ENCODE measurements around the gene TPCN1.
"Not testable (repeated sequence)": the region's sequence is repeated elsewhere in the genome, so short reads cannot be mapped to it uniquely, and the experiment has no call there.

TPCN1 gene

GRCh38 chr12:113197518-113198077, 23.7 kb upstream of the TPCN1 start:
- no peaks in the 10 kb centered on the region for H3K27me3 ChIP-seq (ENCODE audit: control insufficient read depth, insufficient read depth, low read length)
- H3K4me3 ChIP-seq (ENCODE audit: low read length): no peak overlapping the region
- peaks cover 3% of the 10 kb centered on the region for H3K36me3 ChIP-seq (ENCODE audit: insufficient read depth, low read length)
- H3K4me2 ChIP-seq (ENCODE audit: low read length): no peak overlapping the region
- no peak overlapping the region for H3K9ac ChIP-seq (ENCODE audit: low read depth, low read length)
- no peaks in the 10 kb centered on the region for H3K9me3 ChIP-seq (replicated peaks; ENCODE audit: low read length)
- peaks cover 31% of the 10 kb centered on the region for H3K4me1 ChIP-seq (ENCODE audit: control insufficient read depth, insufficient read depth, low read length)

DNA sequence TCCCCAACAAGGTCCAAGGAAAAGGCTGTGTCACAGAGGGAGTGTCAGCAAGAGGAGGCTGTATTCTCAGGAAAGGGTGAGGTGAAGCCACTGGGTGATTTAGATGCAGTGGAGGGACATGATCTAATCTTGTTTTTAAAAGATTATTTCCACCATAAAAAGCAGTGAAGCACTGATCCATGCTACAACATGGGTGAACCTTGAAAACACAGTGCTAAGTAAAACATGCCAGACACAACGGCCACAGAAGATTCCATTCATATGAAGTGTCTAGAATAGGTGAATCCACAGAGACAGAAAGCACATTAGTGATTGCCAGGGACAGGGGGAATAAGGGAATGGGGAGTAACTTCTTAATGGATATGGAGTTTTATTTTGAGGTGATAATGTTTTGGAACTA, 23.0 kb upstream of the TPCN1 start:
- Histone ChIP-seq H3K36me3 (ENCODE audit: insufficient read depth, low read length) (no peaks in the 10 kb centered on the region), H3K4me2 (ENCODE audit: low read length) (no peak overlapping the region), H3K9me3 (replicated peaks; ENCODE audit: low read length) (no peaks in the 10 kb centered on the region), H3K4me1 (ENCODE audit: control insufficient read depth, insufficient read depth, low read length) (peaks cover 31% of the 10 kb centered on the region), H3K4me3 (ENCODE audit: low read length) (no peak overlapping the region), H3K27me3 (ENCODE audit: control insufficient read depth, insufficient read depth, low read length) (no peaks in the 10 kb centered on the region), H3K9ac (ENCODE audit: low read depth, low read length) (no peak overlapping the region)

DNA sequence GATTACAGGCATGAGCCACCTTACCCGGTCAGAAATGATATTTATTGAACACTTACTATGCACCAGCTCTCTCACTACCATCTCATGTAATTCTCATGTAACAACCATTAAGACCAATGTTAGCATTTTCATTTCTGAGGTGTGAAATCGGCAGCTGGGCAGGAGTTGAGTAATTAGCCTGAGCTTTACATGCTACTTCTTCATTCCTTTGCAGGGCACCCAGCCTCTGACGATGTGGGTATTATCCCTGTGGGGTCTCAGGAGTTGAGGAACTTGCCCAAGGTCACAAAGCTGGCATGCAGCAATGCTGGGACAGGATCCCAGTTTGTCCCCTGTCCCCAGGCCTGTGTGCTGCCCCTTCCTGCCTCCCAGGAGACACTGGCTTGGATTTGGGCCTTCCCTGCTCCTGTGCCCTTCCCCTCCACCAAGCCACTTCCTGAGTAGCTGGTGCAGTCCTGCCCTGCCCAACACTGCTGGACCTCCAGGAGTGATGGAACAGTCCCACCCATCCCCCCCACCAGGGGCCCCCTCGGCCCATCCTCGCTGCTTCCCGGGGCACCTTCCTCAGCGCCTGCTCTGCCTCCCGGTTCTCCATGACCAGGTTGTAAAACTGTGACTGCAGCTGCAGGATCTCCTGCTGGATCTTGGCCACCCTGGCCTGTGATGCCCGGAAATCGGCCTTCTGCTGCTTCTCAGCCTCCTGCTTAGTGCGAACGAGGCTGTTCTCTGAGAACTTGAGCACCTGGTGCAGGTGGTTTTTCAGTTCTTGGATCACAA, 21.1 kb upstream of the TPCN1 start:
- no peak overlapping the region for H3K9ac ChIP-seq (ENCODE audit: low read depth, low read length)
- H3K4me3 ChIP-seq (ENCODE audit: low read length): no peak overlapping the region
- no peaks in the 10 kb centered on the region for H3K9me3 ChIP-seq (replicated peaks; ENCODE audit: low read length)
- peaks cover 12% of the 10 kb centered on the region for H3K4me1 ChIP-seq (ENCODE audit: control insufficient read depth, insufficient read depth, low read length)
- H3K27me3 ChIP-seq (ENCODE audit: control insufficient read depth, insufficient read depth, low read length): no peaks in the 10 kb centered on the region
- no peak overlapping the region for H3K4me2 ChIP-seq (ENCODE audit: low read length)
- no peaks in the 10 kb centered on the region for H3K36me3 ChIP-seq (ENCODE audit: insufficient read depth, low read length)

DNA sequence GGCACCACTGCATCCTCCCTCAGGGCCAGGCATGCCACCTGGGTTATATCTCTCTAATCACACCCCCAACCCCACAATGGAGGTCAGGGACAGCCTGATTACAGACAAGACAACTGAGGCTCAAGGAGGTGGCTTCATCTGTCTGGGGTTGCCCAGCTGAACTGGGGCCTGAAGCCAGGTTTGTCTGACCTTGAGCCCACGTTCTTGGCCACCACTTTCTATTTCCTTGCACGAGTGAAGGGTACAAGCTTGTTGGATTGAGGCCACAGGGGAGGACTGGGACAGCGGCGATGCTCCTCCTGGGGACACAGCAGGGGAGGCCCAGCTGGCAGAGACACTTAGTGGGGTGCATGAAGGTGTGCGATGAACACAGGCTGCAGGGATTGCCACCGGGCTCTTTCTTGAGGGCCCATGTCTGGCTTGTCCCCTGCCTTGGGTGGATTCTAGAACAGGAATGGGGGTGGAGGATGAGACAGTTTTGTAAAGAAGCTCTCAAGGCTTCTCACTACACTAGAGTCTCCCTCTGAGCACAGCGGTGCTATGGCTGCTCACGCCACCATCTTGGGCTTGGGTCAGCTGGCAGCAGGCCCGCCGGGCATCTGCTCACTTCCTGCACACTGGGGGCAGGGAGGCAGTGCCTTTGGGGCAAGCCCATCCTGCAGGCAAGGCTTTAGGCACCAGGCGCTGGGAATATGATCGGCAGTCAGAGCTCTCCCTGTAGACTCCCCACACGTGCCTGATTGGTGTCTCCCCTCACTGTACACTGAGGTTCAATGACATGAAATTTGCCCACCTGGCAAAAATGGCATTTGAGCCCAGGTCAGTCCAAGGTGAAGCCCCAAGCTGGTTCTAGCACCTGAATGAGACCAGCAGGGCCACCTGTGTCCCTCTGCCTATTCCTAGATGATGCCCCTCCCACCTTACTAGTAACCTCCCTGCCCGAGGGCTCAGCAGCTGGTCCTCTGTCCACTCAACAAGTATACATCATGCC, 19.8 kb upstream of the TPCN1 start:
- Histone ChIP-seq H3K4me3 (ENCODE audit: low read length) (no peak overlapping the region), H3K9ac (ENCODE audit: low read depth, low read length) (no peak overlapping the region), H3K27me3 (ENCODE audit: control insufficient read depth, insufficient read depth, low read length) (no peaks in the 10 kb centered on the region), H3K9me3 (replicated peaks; ENCODE audit: low read length) (no peaks in the 10 kb centered on the region), H3K4me1 (ENCODE audit: control insufficient read depth, insufficient read depth, low read length) (peaks cover 5% of the 10 kb centered on the region), H3K36me3 (ENCODE audit: insufficient read depth, low read length) (no peaks in the 10 kb centered on the region), H3K4me2 (ENCODE audit: low read length) (no peak overlapping the region)

DNA sequence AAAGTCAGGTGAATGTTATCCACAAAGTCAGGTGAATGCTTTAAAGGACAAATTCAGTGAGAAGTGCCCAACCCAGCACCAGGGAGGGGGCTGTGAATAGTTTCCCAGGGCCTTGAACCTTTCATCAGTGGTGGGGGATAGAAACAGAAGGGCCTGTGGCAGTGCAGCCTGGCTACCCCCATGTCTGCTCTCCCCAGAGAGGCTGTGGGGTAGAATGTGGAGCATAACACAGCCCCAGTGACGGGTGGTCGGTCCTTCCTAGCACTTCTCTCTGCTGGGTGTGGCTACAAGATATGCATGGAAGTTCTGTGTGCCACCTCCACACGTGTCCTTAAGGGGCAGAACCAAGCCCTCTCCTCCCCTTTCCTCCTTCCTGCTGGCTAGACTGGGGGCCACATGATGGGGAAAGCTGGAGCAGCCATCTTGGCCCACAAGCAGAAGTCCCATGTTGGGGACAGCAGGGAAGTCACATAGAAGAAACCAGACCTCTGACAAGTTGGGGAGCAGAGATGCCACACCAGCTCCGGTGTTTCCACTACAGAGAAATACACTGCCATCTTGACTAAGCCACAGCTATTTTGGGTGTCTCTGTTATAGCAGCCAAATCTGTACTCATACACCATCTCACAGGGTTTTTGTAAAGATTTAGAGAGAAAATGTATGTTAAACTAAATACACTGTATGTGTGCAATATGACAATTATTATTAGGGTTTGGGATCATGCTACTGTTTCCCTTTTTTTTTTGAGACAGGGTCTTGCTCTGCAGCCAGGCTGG, 18.8 kb upstream of the TPCN1 start:
- H3K4me2 ChIP-seq (ENCODE audit: low read length): no peak overlapping the region
- H3K36me3 ChIP-seq (ENCODE audit: insufficient read depth, low read length): no peaks in the 10 kb centered on the region
- H3K27me3 ChIP-seq (ENCODE audit: control insufficient read depth, insufficient read depth, low read length): no peaks in the 10 kb centered on the region
- H3K9ac ChIP-seq (ENCODE audit: low read depth, low read length): no peak overlapping the region
- no peak overlapping the region for H3K4me3 ChIP-seq (ENCODE audit: low read length)
- no peaks in the 10 kb centered on the region for H3K9me3 ChIP-seq (replicated peaks; ENCODE audit: low read length)
- peaks cover 5% of the 10 kb centered on the region for H3K4me1 ChIP-seq (ENCODE audit: control insufficient read depth, insufficient read depth, low read length)

DNA sequence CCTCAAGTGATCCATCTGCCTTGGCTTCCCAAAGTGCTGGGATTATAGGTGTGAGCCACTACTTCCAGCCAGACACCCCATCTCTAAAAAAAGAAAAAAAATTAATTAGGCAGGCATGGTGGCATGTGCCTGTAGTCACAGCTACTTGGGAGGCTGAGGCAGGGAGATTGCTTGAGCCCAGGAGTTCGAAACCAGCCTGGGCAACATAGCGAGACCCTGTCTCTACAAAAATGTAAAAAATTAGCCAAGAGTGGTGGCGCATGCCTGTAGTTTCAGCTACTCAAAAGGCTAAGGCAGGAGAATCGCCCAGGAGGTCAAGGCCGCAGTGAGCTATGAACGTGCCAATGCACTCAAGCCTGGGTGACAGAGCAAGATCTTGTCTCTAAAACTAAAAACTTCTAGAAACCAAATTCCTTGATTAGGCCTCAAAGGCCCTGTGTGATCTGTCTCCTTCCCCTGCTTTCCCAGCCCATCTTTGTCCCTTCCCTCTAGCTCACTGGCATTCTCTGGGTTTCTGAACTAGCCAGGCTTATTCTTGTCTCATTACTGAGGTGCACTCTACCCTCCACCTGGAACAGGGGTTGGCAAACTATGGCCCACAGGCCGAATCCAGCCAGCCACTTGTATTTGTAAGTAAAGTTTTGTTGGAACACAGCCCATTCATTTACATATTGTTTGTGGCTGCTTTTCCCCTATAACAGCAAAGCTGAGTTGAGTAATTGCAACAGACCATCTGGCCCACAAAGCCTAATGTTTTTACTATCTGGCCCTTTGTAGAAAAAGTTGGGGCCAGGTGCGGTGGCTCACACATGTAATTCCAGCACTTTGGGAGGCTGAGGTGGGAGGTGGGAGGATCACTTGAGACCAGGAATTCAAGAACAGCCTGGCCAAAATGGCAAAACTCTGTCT, 17.2 kb upstream of the TPCN1 start:
- Histone ChIP-seq H3K27me3 (ENCODE audit: control insufficient read depth, insufficient read depth, low read length) (no peaks in the 10 kb centered on the region), H3K36me3 (ENCODE audit: insufficient read depth, low read length) (no peaks in the 10 kb centered on the region), H3K9ac (ENCODE audit: low read depth, low read length) (no peak overlapping the region), H3K4me3 (ENCODE audit: low read length) (no peak overlapping the region), H3K4me2 (ENCODE audit: low read length) (no peak overlapping the region), H3K9me3 (replicated peaks; ENCODE audit: low read length) (no peaks in the 10 kb centered on the region), H3K4me1 (ENCODE audit: control insufficient read depth, insufficient read depth, low read length) (peaks cover 6% of the 10 kb centered on the region)

- no peaks in the 10 kb centered on the region for H3K27me3 ChIP-seq (ENCODE audit: control insufficient read depth, insufficient read depth, low read length)
- no peaks in the 10 kb centered on the region for H3K36me3 ChIP-seq (ENCODE audit: insufficient read depth, low read length)
- H3K4me1 ChIP-seq (ENCODE audit: control insufficient read depth, insufficient read depth, low read length): peaks cover 6% of the 10 kb centered on the region
- H3K4me2 ChIP-seq (ENCODE audit: low read length): no peak overlapping the region
- no peak overlapping the region for H3K9ac ChIP-seq (ENCODE audit: low read depth, low read length)
- H3K4me3 ChIP-seq (ENCODE audit: low read length): no peak overlapping the region
- no peaks in the 10 kb centered on the region for H3K9me3 ChIP-seq (replicated peaks; ENCODE audit: low read length)
These were observed 16.5 kb upstream of the TPCN1 start for GRCh38 chr12:113204804-113205203.

- H3K4me1 ChIP-seq (ENCODE audit: control insufficient read depth, insufficient read depth, low read length); H3K4me3 ChIP-seq (ENCODE audit: low read length); H3K9me3 ChIP-seq (replicated peaks; ENCODE audit: low read length); H3K27me3 ChIP-seq (ENCODE audit: control insufficient read depth, insufficient read depth, low read length); H3K4me2 ChIP-seq (ENCODE audit: low read length); H3K36me3 ChIP-seq (ENCODE audit: insufficient read depth, low read length); H3K9ac ChIP-seq (ENCODE audit: low read depth, low read length): not testable (repeated sequence)
These were observed 14.5 kb upstream of the TPCN1 start for GRCh38 chr12:113206802-113207201.

GRCh38 chr12:113207613-113208040, 13.6 kb upstream of the TPCN1 start:
- peaks cover 6% of the 10 kb centered on the region for H3K4me1 ChIP-seq (ENCODE audit: control insufficient read depth, insufficient read depth, low read length)
- H3K4me2 ChIP-seq (ENCODE audit: low read length): no peak overlapping the region
- H3K4me3 ChIP-seq (ENCODE audit: low read length): no peak overlapping the region
- H3K9me3 ChIP-seq (replicated peaks; ENCODE audit: low read length): no peaks in the 10 kb centered on the region
- H3K36me3 ChIP-seq (ENCODE audit: insufficient read depth, low read length): no peaks in the 10 kb centered on the region
- H3K27me3 ChIP-seq (ENCODE audit: control insufficient read depth, insufficient read depth, low read length): no peaks in the 10 kb centered on the region
- H3K9ac ChIP-seq (ENCODE audit: low read depth, low read length): no peak overlapping the region

- H3K4me2 ChIP-seq (ENCODE audit: low read length): no peak overlapping the region
- H3K9ac ChIP-seq (ENCODE audit: low read depth, low read length): no peak overlapping the region
- no peak overlapping the region for H3K4me3 ChIP-seq (ENCODE audit: low read length)
These were observed 13.0 kb upstream of the TPCN1 start for GRCh38 chr12:113208041-113208934.

More at GRCh38 chr12:113208041-113208934, 13.0 kb upstream of the TPCN1 start:
- Histone ChIP-seq H3K9me3 (replicated peaks; ENCODE audit: low read length) (no peaks in the 10 kb centered on the region), H3K27me3 (ENCODE audit: control insufficient read depth, insufficient read depth, low read length) (no peaks in the 10 kb centered on the region), H3K4me1 (ENCODE audit: control insufficient read depth, insufficient read depth, low read length) (peaks cover 6% of the 10 kb centered on the region), H3K36me3 (ENCODE audit: insufficient read depth, low read length) (no peaks in the 10 kb centered on the region)

All from skeletal muscle satellite cell (primary cell).